ENCODE results near the gene THSD8.

The THSD8 gene

GRCh38 chr19:12801466-12802266 lies at the start of gene THSD8, which contains the start of gene PRDX2:
TSS of gene THSD8 (plus strand) at chr19:12802069. CDS start at chr19:12802072, 3 bp downstream.
TSS of gene PRDX2 (minus strand) at chr19:12801800. CDS start at chr19:12801261, 539 bp downstream.
- peak; percentile 79 to 88 for DNase-seq

- DNase-seq = no peak
Measured at GRCh38 chr19:12754465-12755196, 47.2 kb upstream of the THSD8 start.

GRCh38 chr19:12756150-12756883 lies 45.6 kb upstream of the THSD8 start:
- DNase-seq = no peak

DNA sequence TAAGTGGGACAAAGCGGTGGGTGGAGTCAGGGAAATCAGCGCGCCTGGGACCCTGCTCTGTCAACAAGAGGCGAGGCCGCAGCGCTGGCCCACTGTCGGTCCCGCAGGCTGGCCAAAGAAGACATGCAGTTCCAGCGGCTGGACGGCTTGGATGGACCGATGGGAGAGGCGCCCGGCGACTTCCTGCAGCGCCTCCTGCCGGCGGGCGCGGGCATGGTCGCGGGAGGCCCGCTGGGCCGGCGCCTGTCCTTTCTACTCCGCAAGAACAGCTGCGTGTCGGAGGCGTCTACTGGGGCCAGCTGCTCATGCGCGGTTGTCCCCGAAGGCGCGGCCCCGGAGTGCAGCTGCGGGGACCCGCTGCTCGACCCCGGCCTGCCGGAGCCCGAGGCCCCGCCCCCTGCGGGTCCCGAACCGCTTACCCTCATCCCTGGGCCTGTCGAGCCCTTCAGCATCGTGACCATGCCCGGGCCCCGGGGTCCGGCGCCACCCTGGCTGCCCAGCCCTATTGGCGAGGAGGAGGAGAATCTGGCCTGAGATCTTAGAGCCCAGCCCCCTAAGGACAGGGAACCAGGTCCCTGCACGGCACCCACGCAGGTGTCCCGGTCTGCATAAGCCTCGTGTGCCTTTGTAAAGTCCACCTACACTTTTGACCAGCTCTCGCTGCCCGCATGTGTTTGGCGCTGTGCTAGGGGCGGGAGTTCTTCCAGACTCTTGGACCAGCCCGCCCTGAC lies 44.2 kb upstream of the THSD8 start:
- DNase-seq = peak; percentile 65 to 80

GRCh38 chr19:12759686-12760085 lies 42.2 kb upstream of the THSD8 start:
- DNase-seq = no peak

DNA sequence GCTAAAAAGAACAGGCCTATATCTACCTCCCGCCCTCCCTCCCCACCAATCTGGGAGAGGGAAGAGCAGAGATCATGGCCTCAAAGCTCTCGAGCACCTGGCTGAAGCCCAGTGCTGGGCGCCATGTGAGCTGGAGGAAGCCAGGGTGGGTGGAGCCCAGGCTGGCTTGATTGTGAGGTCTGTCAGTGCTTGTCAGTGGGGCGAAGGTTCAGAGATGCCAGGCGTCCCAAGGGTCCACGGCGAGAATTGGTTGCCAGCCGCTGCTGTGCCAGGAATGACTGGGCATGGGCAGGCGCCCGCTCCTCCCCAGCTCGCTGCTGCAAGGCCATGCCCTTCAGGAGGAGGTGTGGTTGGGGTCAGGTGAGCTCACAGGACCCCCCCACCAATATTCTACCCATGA lies 38.8 kb upstream of the THSD8 start:
- no peak for DNase-seq

GRCh38 chr19:12764698-12765097 lies 37.2 kb upstream of the THSD8 start:
- no peak for DNase-seq

DNA sequence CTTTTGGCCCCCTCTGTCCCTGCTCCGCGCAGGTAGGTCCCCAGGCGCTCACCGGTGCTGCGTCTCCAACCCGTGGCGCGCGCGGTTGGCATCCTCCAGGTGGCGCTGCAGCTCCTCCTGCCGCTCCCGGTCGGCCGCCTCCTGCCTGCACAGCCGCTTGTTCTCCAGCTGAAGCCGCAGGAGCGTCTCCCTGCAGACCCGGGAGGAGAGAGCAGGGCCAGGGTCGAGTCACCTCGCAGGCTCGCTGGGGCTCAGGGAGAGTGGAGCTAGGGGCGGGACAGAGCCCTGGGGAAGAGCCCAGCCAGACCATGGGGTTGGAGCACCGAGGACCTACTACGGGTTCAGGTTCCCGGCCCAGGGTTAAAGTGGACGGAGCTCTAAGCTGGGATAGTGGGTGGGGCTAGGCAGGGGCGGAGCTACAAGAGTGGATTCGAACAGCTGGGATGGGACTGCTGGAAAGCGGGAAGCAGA lies 35.8 kb upstream of the THSD8 start:
- no peak for DNase-seq

- no peak for DNase-seq
Measured at GRCh38 chr19:12767150-12767549, 34.7 kb upstream of the THSD8 start.

DNA sequence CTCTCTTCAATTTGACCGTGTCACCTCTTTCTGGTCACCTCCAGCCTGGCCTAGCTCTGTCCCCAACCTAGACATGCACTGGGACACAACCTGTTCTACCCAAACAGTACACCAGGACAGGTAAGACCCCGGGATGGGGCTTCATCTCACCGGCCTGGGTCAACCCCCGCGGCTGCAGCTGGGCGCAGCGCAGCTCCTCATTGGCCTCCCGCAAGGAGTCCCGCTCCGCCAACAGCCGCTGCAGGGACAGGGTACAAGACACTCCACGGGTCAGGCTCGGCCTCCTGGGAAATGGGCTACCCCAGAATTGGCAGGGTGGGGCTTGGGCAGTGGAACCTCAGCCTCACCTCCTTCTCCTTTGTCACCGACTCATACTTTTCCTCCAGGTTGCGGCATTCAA lies 34.2 kb upstream of the THSD8 start:
- DNase-seq = no peak

- DNase-seq = no peak
Measured at GRCh38 chr19:12769689-12770088, 32.2 kb upstream of the THSD8 start.

DNA sequence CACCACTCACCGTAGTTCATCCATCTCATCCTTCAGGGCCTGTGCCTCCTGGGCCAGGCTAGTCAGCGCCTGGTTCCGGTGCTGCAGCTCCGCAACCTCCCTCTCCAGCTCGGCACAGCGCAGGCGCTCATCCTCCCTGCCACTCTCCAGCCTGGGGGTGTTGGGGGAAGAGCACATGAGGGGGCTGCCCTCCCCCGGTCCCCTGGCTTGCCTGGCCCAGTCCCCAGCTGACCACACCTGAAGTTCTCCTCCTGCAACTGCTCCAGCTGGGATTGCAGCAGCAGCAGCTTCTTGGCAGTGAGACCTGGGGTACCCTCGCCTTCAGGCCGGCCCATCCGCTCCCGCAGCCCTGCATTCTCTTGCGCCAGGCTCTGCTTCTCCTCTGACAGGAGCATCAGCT lies 30.9 kb upstream of the THSD8 start:
- DNase-seq = no peak

GRCh38 chr19:12772323-12772722 lies 29.5 kb upstream of the THSD8 start:
- DNase-seq = no peak

DNA sequence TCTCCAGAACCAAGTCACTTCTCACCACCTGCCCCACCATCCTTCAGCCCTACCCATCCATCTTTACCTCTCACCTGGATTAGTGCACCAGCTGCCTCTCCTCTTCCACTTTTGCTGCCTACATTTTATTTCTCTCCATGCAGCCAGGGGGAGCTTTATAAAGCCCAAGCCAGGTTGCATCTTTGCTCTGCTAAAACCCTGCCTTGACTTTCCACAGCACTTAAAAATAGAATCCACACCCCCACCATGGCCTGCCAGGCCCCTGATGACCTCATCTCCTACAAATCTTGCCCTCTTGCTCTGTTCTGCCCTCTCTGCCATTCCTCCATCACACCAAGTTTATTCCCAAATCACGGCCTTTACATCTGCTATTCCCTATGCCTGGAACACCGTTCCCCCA lies 28.3 kb upstream of the THSD8 start:
- DNase-seq = peak in 1 of 2 experiments; percentile 51

- DNase-seq = no peak
Measured at GRCh38 chr19:12774588-12775555, 27.0 kb upstream of the THSD8 start, which contains the start of gene HOOK2. TSS of gene HOOK2 (minus strand) at chr19:12775552. CDS start at chr19:12775449, 103 bp downstream.

- DNase-seq = peak; percentile 75 to 84
Measured at GRCh38 chr19:12777217-12778016, 24.5 kb upstream of the THSD8 start.

DNA sequence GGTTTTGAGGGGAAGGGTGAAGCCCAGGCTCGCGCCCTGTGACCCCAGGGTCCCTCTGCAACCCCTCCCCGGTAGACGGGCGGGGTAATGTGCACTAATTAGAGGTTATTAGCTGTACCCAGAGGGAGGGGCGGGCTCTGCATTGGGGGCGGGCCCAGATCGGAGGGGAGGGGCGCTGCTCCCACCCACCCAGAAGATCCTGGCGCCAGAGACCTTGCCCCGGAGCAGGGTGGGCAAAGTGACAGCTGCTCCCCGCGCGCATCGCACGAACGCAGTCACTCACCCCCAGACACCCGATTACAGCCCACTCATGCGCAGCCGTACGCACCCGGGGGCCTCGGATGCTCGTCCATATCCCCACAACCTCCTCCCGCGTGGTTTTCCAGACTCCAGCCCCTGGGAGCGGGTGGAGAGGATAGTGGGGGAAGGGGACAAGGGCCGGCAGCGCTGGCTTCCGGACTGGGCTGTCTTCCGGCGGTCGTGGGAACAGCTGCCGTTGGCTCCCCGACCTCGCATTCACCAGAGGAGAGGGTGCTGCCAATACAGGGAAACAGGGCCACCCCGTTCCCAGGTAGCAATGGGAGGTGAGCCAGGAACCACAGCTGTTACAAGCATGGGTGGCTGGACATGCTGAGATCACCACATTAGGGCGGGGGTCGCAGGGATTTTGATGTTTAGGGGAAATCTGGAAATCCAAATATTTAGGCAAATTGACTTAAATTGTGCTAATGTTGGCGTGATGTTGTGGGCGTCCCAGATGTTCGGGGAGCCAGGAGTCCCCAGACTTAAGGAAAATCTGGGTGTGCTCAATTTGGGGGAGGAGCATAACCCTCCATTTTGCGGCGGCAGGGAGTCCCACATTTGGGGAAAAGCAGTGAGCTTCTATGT lies 23.6 kb upstream of the THSD8 start:
- DNase-seq = peak; percentile 87 to 92

DNA sequence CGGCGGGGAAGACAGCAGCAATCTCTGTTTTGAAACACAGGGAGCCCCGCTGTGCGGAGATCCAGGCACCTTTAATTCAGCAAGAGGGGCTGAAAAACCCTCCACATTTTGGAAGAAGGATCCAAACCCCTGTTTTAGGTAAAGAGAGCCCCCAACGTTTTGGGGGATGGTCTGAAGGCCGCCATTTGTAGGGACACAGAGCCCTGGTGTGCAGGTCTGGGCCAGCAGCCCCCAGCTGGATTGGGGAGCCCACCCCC lies 23.0 kb upstream of the THSD8 start:
- DNase-seq = no peak

- peak; percentile 25 to 66 for DNase-seq
Measured at GRCh38 chr19:12779162-12779993, 22.5 kb upstream of the THSD8 start.
